ENCODE data around the gene TMEM91. TPM values are rescaled to one million over a fixed set of nuclear protein-coding genes. Genes with fewer than 3 reads are reported as not detected.

The TMEM91 gene
- total and polyA plus RNA-seq, 9 of the 15 experiments (the other 6 are each of a cell fraction or from before 2014, with no cell fraction given): 1.2 to 5.2 (median 2.7) TPM

DNA sequence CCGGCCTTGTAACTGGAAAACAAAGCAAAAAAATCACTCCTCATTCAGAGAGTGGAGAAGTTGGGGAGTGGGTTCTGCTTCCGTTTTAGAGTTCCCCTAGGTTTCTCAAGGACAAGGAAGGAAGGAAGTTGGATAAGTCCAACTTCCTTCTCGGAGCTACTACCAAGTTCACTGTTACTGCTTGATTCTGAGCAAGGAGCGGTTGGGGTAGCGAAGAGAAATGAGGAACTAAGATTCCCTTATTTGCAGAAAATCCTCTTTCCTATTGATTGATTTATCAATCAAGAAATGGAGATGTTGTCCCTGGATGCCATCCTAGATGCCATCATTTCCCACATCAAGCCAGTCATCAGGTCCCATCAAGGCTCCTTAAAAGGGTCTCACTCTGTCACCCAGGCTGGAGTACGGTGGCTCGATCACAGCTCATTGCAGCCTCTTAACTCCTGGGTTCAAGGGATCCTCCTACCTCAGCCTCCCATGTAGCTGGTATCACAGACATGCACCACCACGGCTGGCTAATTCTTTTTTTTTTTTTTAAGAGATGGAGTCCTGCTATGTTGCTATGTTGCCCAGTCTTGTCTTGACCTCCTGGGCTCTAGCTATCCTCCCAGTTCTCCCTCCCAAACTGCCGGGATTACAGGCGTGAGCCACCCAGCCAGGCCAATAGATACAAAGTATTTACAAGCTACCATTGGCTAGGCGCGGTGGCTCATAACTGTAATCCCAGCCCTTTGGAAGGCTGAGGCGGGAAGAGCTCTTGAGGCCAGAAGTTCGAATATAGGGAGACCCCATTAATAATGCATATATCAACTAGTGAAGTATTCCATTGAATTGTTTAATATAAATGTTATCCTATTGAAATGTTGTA lies 11.6 kb upstream of the TMEM91 start:
- CTCF ChIA-PET (ENCODE audit: low intra/inter-chr PET ratio): no interaction called here
- intact Hi-C loops (cut with micrococcal nuclease): loop anchor here (10.0 kb wide), 1 partner anchor 70 kb away; the partner anchor contains the start of gene DMAC2
- TF ChIP-seq CBX5 (IDR thresholded peaks at IDR 0.05; ENCODE audit: borderline replicate concordance, low read depth) (no peak), TOE1 (IDR thresholded peaks at IDR 0.05; ENCODE audit: borderline replicate concordance) (0 out of 2 replicates have a peak, but pooled peaks have one; percentile 4), TOE1 (CRISPR knock-in tag; IDR thresholded peaks at IDR 0.05; ENCODE audit: borderline replicate concordance, low read depth) (0 out of 2 replicates have a peak, but pooled peaks have one; percentile 24), ZMIZ1 (IDR thresholded peaks at IDR 0.05; ENCODE audit: low read depth in 2 of 2, low read length in 2 of 2) (no peak), ADNP (tag; IDR thresholded peaks at IDR 0.05) (peak; percentile 52; the same call in 1 of the 2 replicates), ZNF280A (IDR thresholded peaks at IDR 0.05; ENCODE audit: low read depth, partially characterized antibody) (no peak), FOXJ2 (tag; IDR thresholded peaks at IDR 0.05) (no peak; the same call in 1 of the 2 replicates), ZNF589 (CRISPR knock-in tag; IDR thresholded peaks at IDR 0.05; ENCODE audit: low read depth) (0 out of 2 replicates have a peak, but pooled peaks have one; percentile 38), ZSCAN32 (CRISPR knock-in tag; IDR thresholded peaks at IDR 0.05) (no peak), EP300 (IDR thresholded peaks at IDR 0.05; ENCODE audit: low read length) (peak; percentile 4; the same call in 1 of the 2 replicates), TFAM (CRISPR knock-in tag; conservative IDR thresholded peaks at IDR 0.05) (no peak), RBBP5 (IDR thresholded peaks at IDR 0.05; ENCODE audit: borderline replicate concordance, insufficient read depth, low read length, poor library complexity, severe bottlenecking) (no peak), HES1 (IDR thresholded peaks at IDR 0.05; ENCODE audit: low read depth) (0 out of 2 replicates have a peak, but pooled peaks have one; percentile 12)

More for the DNA sequence above, 11.6 kb upstream of the TMEM91 start:
- peak in 1 of 4 experiments; percentile 24 for DNase-seq (ENCODE audit: extremely low read depth in 1 of 4, low spot score in 3 of 4)
- in situ Hi-C loops (cut with MboI): no loop called here
- H3K9me3 ChIP-seq (replicated peaks; ENCODE audit: control insufficient read depth, insufficient read depth, low read depth, low read length): no peaks in the 10 kb centered on the region
- ATAC-seq: no peak
- H3K79me2 ChIP-seq (ENCODE audit: control insufficient read depth, insufficient read depth, low read length): peaks cover 45% of the 10 kb centered on the region
- peak overlapping the region; percentile 98 for H2AFZ ChIP-seq (ENCODE audit: low read depth, low read length)
- 50% methylated on average over 14 of the region's 14 CpGs for whole genome bisulfite sequencing (ENCODE audit: insufficient coverage, low coverage, missing lambda C conversion rate)
- peaks cover 30 to 50% of the 10 kb centered on the region in 2 experiments for H3K4me1 ChIP-seq (replicated peaks in 1 of 2; ENCODE audit: control insufficient read depth in 2 of 2, insufficient read depth in 2 of 2, low read length in 2 of 2)
- BruUV-seq (replicated peaks): no TSS peak
- H3K27me3 ChIP-seq (ENCODE audit: control insufficient read depth in 2 of 2, insufficient read depth in 2 of 2, low read length in 2 of 2): no peaks in the 10 kb centered on the region
- H4K20me1 ChIP-seq (replicated peaks; ENCODE audit: control insufficient read depth, insufficient read depth, low read length): no peaks in the 10 kb centered on the region
- no peak for FAIRE-seq
- H3K27ac ChIP-seq (ENCODE audit: extremely low read depth, low read depth, low read length): peak overlapping the region; percentile 100
- peak overlapping the region; percentile 95 for H3K4me2 ChIP-seq (ENCODE audit: insufficient read depth, low read length)
- no peaks in the 10 kb centered on the region for H3K9me1 ChIP-seq (ENCODE audit: control insufficient read depth, insufficient read depth, low read length)
- POLR2A ChIA-PET: interaction anchor here (0.6 to 2.9 kb wide), 10 partner anchors 10 to 99 kb away, joined by 3 to 20 read pairs (median 4); partner anchors contain the start of gene TGFB1
- H3K9ac ChIP-seq (ENCODE audit: insufficient read depth in 1 of 2, low read depth in 2 of 2, low read length in 2 of 2): peak overlapping the region; percentile 97 to 99; a peak in 3 of 4 replicates
- peaks cover 4% of the 10 kb centered on the region; the same call in 2 of the 3 replicates for H3K36me3 ChIP-seq (ENCODE audit: control insufficient read depth, insufficient read depth, low read length)
- peak overlapping the region; percentile 80 for H3K4me3 ChIP-seq

All from K562 (cell line).